GM04503 (cell line): ENCODE data around the gene TNFRSF6B.
"Not testable (repeated sequence)": the region's sequence is repeated elsewhere in the genome, so short reads cannot be mapped to it uniquely, and the experiment has no call there.

Experiments
- DNase-seq: peaks from one replicate; pipeline ENCODE4 v3.0.0-alpha.2; 2012; ENCODE audit warnings: low read depth

TNFRSF6B gene

GRCh38 chr20:63663332-63664066 is 33.0 kb upstream of the TNFRSF6B start:
- DNase-seq = no peak

- DNase-seq = no peak
These were observed 32.2 kb upstream of the TNFRSF6B start for GRCh38 chr20:63664143-63664851.

- DNase-seq = no peak
These were observed 31.4 kb upstream of the TNFRSF6B start for GRCh38 chr20:63664861-63665594.

- no peak for DNase-seq
These were observed 30.7 kb upstream of the TNFRSF6B start for GRCh38 chr20:63665708-63666107.

- DNase-seq = no peak
These were observed 28.6 kb upstream of the TNFRSF6B start for GRCh38 chr20:63667858-63668257.

- DNase-seq = no peak
These were observed 28.1 kb upstream of the TNFRSF6B start for GRCh38 chr20:63668351-63668750.

- not testable (repeated sequence) for DNase-seq
These were observed 24.8 kb upstream of the TNFRSF6B start for GRCh38 chr20:63671695-63672094.

GRCh38 chr20:63672666-63673065 is 23.8 kb upstream of the TNFRSF6B start:
- no peak for DNase-seq

GRCh38 chr20:63673951-63674350 is 22.5 kb upstream of the TNFRSF6B start:
- no peak for DNase-seq

- no peak for DNase-seq
These were observed 20.6 kb upstream of the TNFRSF6B start for GRCh38 chr20:63675681-63676368.

GRCh38 chr20:63678071-63678470 is 18.4 kb upstream of the TNFRSF6B start:
- DNase-seq = no peak

GRCh38 chr20:63678667-63679465 is 17.6 kb upstream of the TNFRSF6B start:
- DNase-seq = no peak

- no peak for DNase-seq
These were observed 16.6 kb upstream of the TNFRSF6B start for GRCh38 chr20:63679799-63680305.

- no peak for DNase-seq
These were observed 16.0 kb upstream of the TNFRSF6B start for GRCh38 chr20:63680427-63680826.

- no peak for DNase-seq
These were observed 15.4 kb upstream of the TNFRSF6B start for GRCh38 chr20:63680857-63681608.

GRCh38 chr20:63681609-63682142 is 14.8 kb upstream of the TNFRSF6B start:
- DNase-seq = no peak

GRCh38 chr20:63682384-63683139 is 13.9 kb upstream of the TNFRSF6B start:
- DNase-seq = peak; percentile 93

GRCh38 chr20:63685269-63686026 is 11.0 kb upstream of the TNFRSF6B start:
- no peak for DNase-seq

- DNase-seq = no peak
These were observed 10.4 kb upstream of the TNFRSF6B start for GRCh38 chr20:63686094-63686491.
